ENCODE data around the gene ZIM2.

GRCh38 chr19:56885173-56885985 lies 44.9 kb upstream of the ZIM2 start:
- TF ChIP-seq ESRRA (CRISPR knock-in tag; IDR thresholded peaks at IDR 0.05; ENCODE audit: borderline replicate concordance) (no peak), NFE2L1 (CRISPR knock-in tag; IDR thresholded peaks at IDR 0.05) (no peak), EMX1 (CRISPR knock-in tag; IDR thresholded peaks at IDR 0.05) (no peak), CBFB (CRISPR knock-in tag; IDR thresholded peaks at IDR 0.05; ENCODE audit: low read depth) (no peak), ATF1 (CRISPR knock-in tag; IDR thresholded peaks at IDR 0.05) (no peak), E2F4 (CRISPR knock-in tag; IDR thresholded peaks at IDR 0.05; ENCODE audit: borderline replicate concordance, low read depth) (no peak), JUN (CRISPR knock-in tag; IDR thresholded peaks at IDR 0.05) (no peak), ZNF396 (CRISPR knock-in tag; IDR thresholded peaks at IDR 0.05; ENCODE audit: borderline replicate concordance) (no peak), MAX (CRISPR knock-in tag; IDR thresholded peaks at IDR 0.05) (no peak), JAZF1 (CRISPR knock-in tag; IDR thresholded peaks at IDR 0.05) (no peak), CREM (CRISPR knock-in tag; IDR thresholded peaks at IDR 0.05) (no peak)
- TF ChIP-seq, protein P1, sequence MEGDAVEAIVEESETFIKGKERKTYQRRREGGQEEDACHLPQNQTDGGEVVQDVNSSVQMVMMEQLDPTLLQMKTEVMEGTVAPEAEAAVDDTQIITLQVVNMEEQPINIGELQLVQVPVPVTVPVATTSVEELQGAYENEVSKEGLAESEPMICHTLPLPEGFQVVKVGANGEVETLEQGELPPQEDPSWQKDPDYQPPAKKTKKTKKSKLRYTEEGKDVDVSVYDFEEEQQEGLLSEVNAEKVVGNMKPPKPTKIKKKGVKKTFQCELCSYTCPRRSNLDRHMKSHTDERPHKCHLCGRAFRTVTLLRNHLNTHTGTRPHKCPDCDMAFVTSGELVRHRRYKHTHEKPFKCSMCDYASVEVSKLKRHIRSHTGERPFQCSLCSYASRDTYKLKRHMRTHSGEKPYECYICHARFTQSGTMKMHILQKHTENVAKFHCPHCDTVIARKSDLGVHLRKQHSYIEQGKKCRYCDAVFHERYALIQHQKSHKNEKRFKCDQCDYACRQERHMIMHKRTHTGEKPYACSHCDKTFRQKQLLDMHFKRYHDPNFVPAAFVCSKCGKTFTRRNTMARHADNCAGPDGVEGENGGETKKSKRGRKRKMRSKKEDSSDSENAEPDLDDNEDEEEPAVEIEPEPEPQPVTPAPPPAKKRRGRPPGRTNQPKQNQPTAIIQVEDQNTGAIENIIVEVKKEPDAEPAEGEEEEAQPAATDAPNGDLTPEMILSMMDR (IDR thresholded peaks at IDR 0.05), result no peak
- TF ChIP-seq, protein P2, sequence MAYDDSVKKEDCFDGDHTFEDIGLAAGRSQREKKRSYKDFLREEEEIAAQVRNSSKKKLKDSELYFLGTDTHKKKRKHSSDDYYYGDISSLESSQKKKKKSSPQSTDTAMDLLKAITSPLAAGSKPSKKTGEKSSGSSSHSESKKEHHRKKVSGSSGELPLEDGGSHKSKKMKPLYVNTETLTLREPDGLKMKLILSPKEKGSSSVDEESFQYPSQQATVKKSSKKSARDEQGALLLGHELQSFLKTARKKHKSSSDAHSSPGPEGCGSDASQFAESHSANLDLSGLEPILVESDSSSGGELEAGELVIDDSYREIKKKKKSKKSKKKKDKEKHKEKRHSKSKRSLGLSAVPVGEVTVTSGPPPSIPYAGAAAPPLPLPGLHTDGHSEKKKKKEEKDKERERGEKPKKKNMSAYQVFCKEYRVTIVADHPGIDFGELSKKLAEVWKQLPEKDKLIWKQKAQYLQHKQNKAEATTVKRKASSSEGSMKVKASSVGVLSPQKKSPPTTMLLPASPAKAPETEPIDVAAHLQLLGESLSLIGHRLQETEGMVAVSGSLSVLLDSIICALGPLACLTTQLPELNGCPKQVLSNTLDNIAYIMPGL (CRISPR knock-in tag; IDR thresholded peaks at IDR 0.05), result no peak
